Body of pancreas (tissue), 4 donors: Measurements from ENCODE around the gene TFDP2.

Experiments used
- CTCF ChIP-seq, 7 experiments: fragments of 450-650 bp in 4 of 7; fragments of 200-600 bp in 3 of 7; sonication (generic) in 3 of 7; IDR thresholded peaks; one replicate each; pipeline ENCODE4 v1.5.1; 2016 to 2019; ENCODE audit warnings: antibody characterized with exemption in 7 of 7
- POLR2A ChIP-seq, 3 donors: fragments of 450-650 bp; IDR thresholded peaks; one replicate each; pipeline ENCODE4 v1.6.1; 2016; ENCODE audit warnings: antibody characterized with exemption in 3 of 3, mild to moderate bottlenecking in 2 of 3

GRCh38 chr3:141934354-141934753 is 215.0 kb downstream of the TFDP2 start:
- TF ChIP-seq CTCF (IDR thresholded peaks at IDR 0.05), result no peak
- no peak for TF ChIP-seq POLR2A (IDR thresholded peaks at IDR 0.05)
